Liver (tissue), 9 donors: ENCODE data around the gene KCNG1. TPM values are rescaled to one million over a fixed set of nuclear protein-coding genes. Genes with fewer than 3 reads are reported as not detected.

Experiments
- DNase-seq: peaks from one replicate; pipeline ENCODE4 v3.0.0-alpha.2; 2017; ENCODE audit warnings: low spot score
- H3K27ac ChIP-seq, 2 donors: one replicate each; pipeline ENCODE4 v1.7.0; 2013; ENCODE audit warnings: inconsistent platforms in 2 of 2, low read length in 2 of 2, control low read depth in 1 of 2, low read depth in 1 of 2, mild to moderate bottlenecking in 1 of 2
- H3K27me3 ChIP-seq, 4 donors: one replicate each; pipeline versions ENCODE4 v1.6.1 to v1.7.0; 2013; ENCODE audit warnings: low read length in 3 of 4, inconsistent platforms in 1 of 4, mild to moderate bottlenecking in 1 of 4, moderate library complexity in 1 of 4; ENCODE audit not compliant: control insufficient read depth in 4 of 4, insufficient read depth in 4 of 4
- H3K36me3 ChIP-seq, 4 donors: one replicate each; pipeline versions ENCODE4 v1.6.1 to v1.7.0; 2013; ENCODE audit warnings: low read length in 3 of 4, mild to moderate bottlenecking in 3 of 4, low read depth in 1 of 4, moderate library complexity in 1 of 4; ENCODE audit not compliant: control insufficient read depth in 4 of 4, insufficient read depth in 3 of 4
- H3K4me1 ChIP-seq, 4 donors: one replicate each; pipeline versions ENCODE4 v1.6.1 to v1.7.0; 2013; ENCODE audit warnings: low read length in 3 of 4, mild to moderate bottlenecking in 3 of 4, moderate library complexity in 1 of 4; ENCODE audit not compliant: control insufficient read depth in 4 of 4, insufficient read depth in 4 of 4
- H3K4me3 ChIP-seq, 3 donors: one replicate each; pipeline versions ENCODE4 v1.6.1 to v1.7.0; 2013; ENCODE audit warnings: low read length in 3 of 3, control low read depth in 1 of 3, low read depth in 1 of 3, mild to moderate bottlenecking in 1 of 3
- H3K9ac ChIP-seq, 2 donors: one replicate each; pipeline ENCODE4 v1.7.0; 2013; ENCODE audit warnings: low read length in 2 of 2, mild to moderate bottlenecking in 2 of 2, moderate library complexity in 2 of 2, control low read depth in 1 of 2, low read depth in 1 of 2
- H3K9me3 ChIP-seq, 4 donors: one replicate each; pipeline versions ENCODE4 v1.6.1 to v1.7.0; 2013; ENCODE audit warnings: low read length in 3 of 4; ENCODE audit not compliant: control insufficient read depth in 4 of 4
- CTCF ChIP-seq: fragments of 150-350 bp; IDR thresholded peaks from 2 replicates; pipeline ENCODE4 v1.5.1; 2017; ENCODE audit warnings: improper control_type of control experiment, low read depth, low read length; ENCODE audit not compliant: missing input control
- EGR1 ChIP-seq, 2 donors: IDR thresholded peaks; 2 replicates each; pipeline ENCODE4 v1.6.1; 2016 to 2018; ENCODE audit warnings: antibody characterized with exemption in 2 of 2, low read depth in 2 of 2
- FOXA1 ChIP-seq: IDR thresholded peaks from 2 replicates; pipeline ENCODE4 v1.6.1; 2016; ENCODE audit warnings: antibody characterized with exemption
- FOXA2 ChIP-seq: IDR thresholded peaks from 2 replicates; pipeline ENCODE4 v1.6.1; 2016; ENCODE audit warnings: antibody characterized with exemption
- GABPA ChIP-seq, 2 donors: IDR thresholded peaks in 1 of 2; conservative IDR thresholded peaks in 1 of 2; 2 replicates each; pipeline ENCODE4 v1.6.1; 2016; ENCODE audit warnings: antibody characterized with exemption in 2 of 2, mild to moderate bottlenecking in 1 of 2, moderate library complexity in 1 of 2
- HNF4A ChIP-seq, 2 donors: conservative IDR thresholded peaks; 2 replicates each; pipeline ENCODE4 v1.6.1; 2016; ENCODE audit warnings: antibody characterized with exemption in 2 of 2, mild to moderate bottlenecking in 2 of 2
- HNF4G ChIP-seq: IDR thresholded peaks from 2 replicates; pipeline ENCODE4 v1.6.1; 2016; ENCODE audit warnings: antibody characterized with exemption
- JUND ChIP-seq, 2 donors: IDR thresholded peaks; 2 replicates each; pipeline ENCODE4 v1.6.1; 2016; ENCODE audit warnings: antibody characterized with exemption in 2 of 2
- NR2F2 ChIP-seq: IDR thresholded peaks from 2 replicates; pipeline ENCODE4 v1.6.1; 2016; ENCODE audit warnings: antibody characterized with exemption
- RAD21 ChIP-seq, 2 donors: IDR thresholded peaks; 2 replicates each; pipeline ENCODE4 v1.6.1; 2016; ENCODE audit warnings: antibody characterized with exemption in 2 of 2, mild to moderate bottlenecking in 2 of 2
- SP1 ChIP-seq: IDR thresholded peaks from 2 replicates; pipeline ENCODE4 v1.6.1; 2018; ENCODE audit warnings: antibody characterized with exemption, mild to moderate bottlenecking
- TAF1 ChIP-seq: conservative IDR thresholded peaks from 2 replicates; pipeline ENCODE4 v1.6.1; 2016; ENCODE audit warnings: antibody characterized with exemption, mild to moderate bottlenecking
- YY1 ChIP-seq: IDR thresholded peaks from 2 replicates; pipeline ENCODE4 v1.6.1; 2016; ENCODE audit warnings: antibody characterized with exemption, mild to moderate bottlenecking
- WGBS: extraction: QIAGEN DNeasy Blood & Tissue Kit; methylation state at CpG from one replicate; pipeline ENCODE4 v1.1.7; 2013; 5-methylcytosine and 5-hydroxymethylcytosine counted together
- polyA plus RNA-seq, 2 donors: library from polyadenylated mRNA; stranded (reverse) in 1 of 2; unstranded in 1 of 2; fragments of 200-250 nt in 1 of 2; fragments of >200 nt in 1 of 2; fragmentation: Nextera tagmentation in 1 of 2; extraction: Ambion mirVana in 1 of 2; gene quantifications; one replicate each; pipeline versions ENCODE4 v1.2.1 to v1.2.3, GENCODE V29; 2013 to 2015
- total RNA-seq, 2 donors: library from RNA; depleted of rRNA; stranded (reverse); fragments of >200 nt; gene quantifications; one replicate each; pipeline ENCODE4 v1.2.3, GENCODE V29; 2014
- TF ChIP-seq, protein P1 (sequence below): IDR thresholded peaks from 2 replicates; pipeline ENCODE4 v1.6.1; 2016; ENCODE audit warnings: antibody characterized with exemption
- TF ChIP-seq, protein P2 (sequence below): IDR thresholded peaks from 2 replicates; pipeline ENCODE4 v1.6.1; 2016; ENCODE audit warnings: antibody characterized with exemption
- TF ChIP-seq, protein P3 (sequence below): IDR thresholded peaks from 2 replicates; pipeline ENCODE4 v1.6.1; 2016; ENCODE audit warnings: antibody characterized with exemption
- TF ChIP-seq, protein P4 (sequence below): IDR thresholded peaks from 2 replicates; pipeline ENCODE4 v1.6.1; 2016; ENCODE audit warnings: antibody characterized with exemption, mild to moderate bottlenecking
- donor health status: healthy.
- donor health status: healthy.
- donor health status: healthy.
- donor health status: healthy.
- donor health status: healthy.

KCNG1 gene
- total and polyA plus RNA-seq, 4 donors, result 0.08 to 0.24 (median 0.14) TPM; not detected in 1

GRCh38 chr20:51058017-51058416 is 35.1 kb upstream of the KCNG1 start:
- Histone ChIP-seq H3K9ac (no peak overlapping the region), H3K27ac (no peak overlapping the region), H3K4me1 (no peaks in the 10 kb centered on the region), H3K9me3 (peaks cover 0 to 3% (median 1%) of the 10 kb centered on the region in 4 donors), H3K4me3 (no peak overlapping the region), H3K36me3 (no peaks in the 10 kb centered on the region), H3K27me3 (peaks cover 0 to 6% (median 2%) of the 10 kb centered on the region in 4 donors)
- 37% methylated on average over 9 of the region's 9 CpGs for WGBS
- TF ChIP-seq JUND (IDR thresholded peaks at IDR 0.05) (no peak), FOXA1 (no peak), TAF1 (no peak), CTCF (no peak), EGR1 (IDR thresholded peaks at IDR 0.05; ENCODE audit: low read depth in 2 of 2) (no peak), HNF4A (conservative IDR thresholded peaks at IDR 0.05) (no peak), RAD21 (IDR thresholded peaks at IDR 0.05) (no peak), NR2F2 (no peak), FOXA2 (no peak), HNF4G (no peak), SP1 (no peak), YY1 (no peak)
- TF ChIP-seq, protein P1, sequence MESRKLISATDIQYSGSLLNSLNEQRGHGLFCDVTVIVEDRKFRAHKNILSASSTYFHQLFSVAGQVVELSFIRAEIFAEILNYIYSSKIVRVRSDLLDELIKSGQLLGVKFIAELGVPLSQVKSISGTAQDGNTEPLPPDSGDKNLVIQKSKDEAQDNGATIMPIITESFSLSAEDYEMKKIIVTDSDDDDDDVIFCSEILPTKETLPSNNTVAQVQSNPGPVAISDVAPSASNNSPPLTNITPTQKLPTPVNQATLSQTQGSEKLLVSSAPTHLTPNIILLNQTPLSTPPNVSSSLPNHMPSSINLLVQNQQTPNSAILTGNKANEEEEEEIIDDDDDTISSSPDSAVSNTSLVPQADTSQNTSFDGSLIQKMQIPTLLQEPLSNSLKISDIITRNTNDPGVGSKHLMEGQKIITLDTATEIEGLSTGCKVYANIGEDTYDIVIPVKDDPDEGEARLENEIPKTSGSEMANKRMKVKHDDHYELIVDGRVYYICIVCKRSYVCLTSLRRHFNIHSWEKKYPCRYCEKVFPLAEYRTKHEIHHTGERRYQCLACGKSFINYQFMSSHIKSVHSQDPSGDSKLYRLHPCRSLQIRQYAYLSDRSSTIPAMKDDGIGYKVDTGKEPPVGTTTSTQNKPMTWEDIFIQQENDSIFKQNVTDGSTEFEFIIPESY, result no peak
- TF ChIP-seq, protein P2, sequence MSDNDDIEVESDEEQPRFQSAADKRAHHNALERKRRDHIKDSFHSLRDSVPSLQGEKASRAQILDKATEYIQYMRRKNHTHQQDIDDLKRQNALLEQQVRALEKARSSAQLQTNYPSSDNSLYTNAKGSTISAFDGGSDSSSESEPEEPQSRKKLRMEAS, result no peak
- TF ChIP-seq, protein P3, sequence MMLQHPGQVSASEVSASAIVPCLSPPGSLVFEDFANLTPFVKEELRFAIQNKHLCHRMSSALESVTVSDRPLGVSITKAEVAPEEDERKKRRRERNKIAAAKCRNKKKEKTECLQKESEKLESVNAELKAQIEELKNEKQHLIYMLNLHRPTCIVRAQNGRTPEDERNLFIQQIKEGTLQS, result no peak
- TF ChIP-seq, protein P4, sequence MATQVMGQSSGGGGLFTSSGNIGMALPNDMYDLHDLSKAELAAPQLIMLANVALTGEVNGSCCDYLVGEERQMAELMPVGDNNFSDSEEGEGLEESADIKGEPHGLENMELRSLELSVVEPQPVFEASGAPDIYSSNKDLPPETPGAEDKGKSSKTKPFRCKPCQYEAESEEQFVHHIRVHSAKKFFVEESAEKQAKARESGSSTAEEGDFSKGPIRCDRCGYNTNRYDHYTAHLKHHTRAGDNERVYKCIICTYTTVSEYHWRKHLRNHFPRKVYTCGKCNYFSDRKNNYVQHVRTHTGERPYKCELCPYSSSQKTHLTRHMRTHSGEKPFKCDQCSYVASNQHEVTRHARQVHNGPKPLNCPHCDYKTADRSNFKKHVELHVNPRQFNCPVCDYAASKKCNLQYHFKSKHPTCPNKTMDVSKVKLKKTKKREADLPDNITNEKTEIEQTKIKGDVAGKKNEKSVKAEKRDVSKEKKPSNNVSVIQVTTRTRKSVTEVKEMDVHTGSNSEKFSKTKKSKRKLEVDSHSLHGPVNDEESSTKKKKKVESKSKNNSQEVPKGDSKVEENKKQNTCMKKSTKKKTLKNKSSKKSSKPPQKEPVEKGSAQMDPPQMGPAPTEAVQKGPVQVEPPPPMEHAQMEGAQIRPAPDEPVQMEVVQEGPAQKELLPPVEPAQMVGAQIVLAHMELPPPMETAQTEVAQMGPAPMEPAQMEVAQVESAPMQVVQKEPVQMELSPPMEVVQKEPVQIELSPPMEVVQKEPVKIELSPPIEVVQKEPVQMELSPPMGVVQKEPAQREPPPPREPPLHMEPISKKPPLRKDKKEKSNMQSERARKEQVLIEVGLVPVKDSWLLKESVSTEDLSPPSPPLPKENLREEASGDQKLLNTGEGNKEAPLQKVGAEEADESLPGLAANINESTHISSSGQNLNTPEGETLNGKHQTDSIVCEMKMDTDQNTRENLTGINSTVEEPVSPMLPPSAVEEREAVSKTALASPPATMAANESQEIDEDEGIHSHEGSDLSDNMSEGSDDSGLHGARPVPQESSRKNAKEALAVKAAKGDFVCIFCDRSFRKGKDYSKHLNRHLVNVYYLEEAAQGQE, result no peak
- no peak for DNase-seq

DNA sequence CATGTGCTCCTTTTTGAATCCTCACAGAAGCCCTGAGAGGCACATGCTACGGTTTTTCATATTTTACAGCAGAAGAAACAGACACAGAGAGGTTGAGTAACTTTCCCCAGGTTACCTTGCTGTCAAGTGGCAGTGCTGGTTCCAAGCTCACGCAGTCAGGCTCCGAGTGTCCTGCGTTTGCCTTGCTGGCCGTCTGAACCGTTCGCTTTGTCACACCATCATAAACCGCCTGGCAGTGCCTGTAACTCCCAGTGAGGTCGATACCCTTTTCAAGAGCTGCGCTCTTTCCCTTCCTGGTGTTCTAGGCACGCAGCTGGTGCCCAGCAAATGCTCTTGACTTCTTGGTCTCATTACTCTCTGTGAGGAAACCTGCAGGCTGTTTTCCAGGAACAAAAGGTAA is 31.3 kb upstream of the KCNG1 start:
- no peaks in the 10 kb centered on the region for H3K36me3 ChIP-seq
- H3K9me3 ChIP-seq, result peaks cover 0 to 3% (median 1%) of the 10 kb centered on the region in 4 donors
- H3K27ac ChIP-seq, result no peak overlapping the region
- no peak for DNase-seq
- 65% methylated on average over 11 of the region's 11 CpGs for WGBS
- no peak overlapping the region for H3K9ac ChIP-seq
- peaks cover 0 to 3% (median 1%) of the 10 kb centered on the region in 4 donors for H3K27me3 ChIP-seq
- H3K4me1 ChIP-seq, result no peaks in the 10 kb centered on the region
- no peak overlapping the region for H3K4me3 ChIP-seq
- TF ChIP-seq HNF4G (no peak), JUND (IDR thresholded peaks at IDR 0.05) (no peak), CTCF (no peak), GABPA (IDR thresholded peaks at IDR 0.05 in 1 of 2, conservative IDR thresholded peaks at IDR 0.05 in 1 of 2) (no peak), SP1 (no peak), TAF1 (no peak)
- TF ChIP-seq, protein P2, result no peak
- TF ChIP-seq, protein P1, result no peak
